ENCODE data around the gene MARCHF3.

The MARCHF3 gene

GRCh38 chr5:126998895-126999570, 31.3 kb downstream of the MARCHF3 start:
- no peak for TF ChIP-seq POLR2A (IDR thresholded peaks at IDR 0.05; ENCODE audit: extremely low read depth, insufficient read length)
- no peak for TF ChIP-seq MYC (IDR thresholded peaks at IDR 0.05; ENCODE audit: low read depth, low read length)
- TF ChIP-seq, protein P1, sequence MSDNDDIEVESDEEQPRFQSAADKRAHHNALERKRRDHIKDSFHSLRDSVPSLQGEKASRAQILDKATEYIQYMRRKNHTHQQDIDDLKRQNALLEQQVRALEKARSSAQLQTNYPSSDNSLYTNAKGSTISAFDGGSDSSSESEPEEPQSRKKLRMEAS (IDR thresholded peaks at IDR 0.05; ENCODE audit: low read depth, low read length), result no peak
- TF ChIP-seq, protein P2, sequence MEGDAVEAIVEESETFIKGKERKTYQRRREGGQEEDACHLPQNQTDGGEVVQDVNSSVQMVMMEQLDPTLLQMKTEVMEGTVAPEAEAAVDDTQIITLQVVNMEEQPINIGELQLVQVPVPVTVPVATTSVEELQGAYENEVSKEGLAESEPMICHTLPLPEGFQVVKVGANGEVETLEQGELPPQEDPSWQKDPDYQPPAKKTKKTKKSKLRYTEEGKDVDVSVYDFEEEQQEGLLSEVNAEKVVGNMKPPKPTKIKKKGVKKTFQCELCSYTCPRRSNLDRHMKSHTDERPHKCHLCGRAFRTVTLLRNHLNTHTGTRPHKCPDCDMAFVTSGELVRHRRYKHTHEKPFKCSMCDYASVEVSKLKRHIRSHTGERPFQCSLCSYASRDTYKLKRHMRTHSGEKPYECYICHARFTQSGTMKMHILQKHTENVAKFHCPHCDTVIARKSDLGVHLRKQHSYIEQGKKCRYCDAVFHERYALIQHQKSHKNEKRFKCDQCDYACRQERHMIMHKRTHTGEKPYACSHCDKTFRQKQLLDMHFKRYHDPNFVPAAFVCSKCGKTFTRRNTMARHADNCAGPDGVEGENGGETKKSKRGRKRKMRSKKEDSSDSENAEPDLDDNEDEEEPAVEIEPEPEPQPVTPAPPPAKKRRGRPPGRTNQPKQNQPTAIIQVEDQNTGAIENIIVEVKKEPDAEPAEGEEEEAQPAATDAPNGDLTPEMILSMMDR (IDR thresholded peaks at IDR 0.05; ENCODE audit: low read depth, low read length), result no peak
- DNase-seq (ENCODE audit: low read depth), result no peak
- H3K4me3 ChIP-seq (ENCODE audit: low read depth, low read length), result no peak overlapping the region

- no peak overlapping the region for H3K4me3 ChIP-seq (ENCODE audit: low read depth, low read length)
- TF ChIP-seq MYC (IDR thresholded peaks at IDR 0.05; ENCODE audit: low read depth, low read length), result no peak
- TF ChIP-seq, protein P2 (IDR thresholded peaks at IDR 0.05; ENCODE audit: low read depth, low read length), result no peak
- no peak for TF ChIP-seq POLR2A (IDR thresholded peaks at IDR 0.05; ENCODE audit: extremely low read depth, insufficient read length)
- TF ChIP-seq, protein P1 (IDR thresholded peaks at IDR 0.05; ENCODE audit: low read depth, low read length), result no peak
- no peak for DNase-seq (ENCODE audit: low read depth)
Observed at GRCh38 chr5:126998201-126998631, 32.1 kb downstream of the MARCHF3 start.

GRCh38 chr5:126995689-126996088, 34.7 kb downstream of the MARCHF3 start:
- TF ChIP-seq POLR2A (IDR thresholded peaks at IDR 0.05; ENCODE audit: extremely low read depth, insufficient read length) (no peak), MYC (IDR thresholded peaks at IDR 0.05; ENCODE audit: low read depth, low read length) (no peak)
- TF ChIP-seq, protein P2 (IDR thresholded peaks at IDR 0.05; ENCODE audit: low read depth, low read length), result no peak
- TF ChIP-seq, protein P1 (IDR thresholded peaks at IDR 0.05; ENCODE audit: low read depth, low read length), result no peak
- no peak for DNase-seq (ENCODE audit: low read depth)
- H3K4me3 ChIP-seq (ENCODE audit: low read depth, low read length), result no peak overlapping the region

DNA sequence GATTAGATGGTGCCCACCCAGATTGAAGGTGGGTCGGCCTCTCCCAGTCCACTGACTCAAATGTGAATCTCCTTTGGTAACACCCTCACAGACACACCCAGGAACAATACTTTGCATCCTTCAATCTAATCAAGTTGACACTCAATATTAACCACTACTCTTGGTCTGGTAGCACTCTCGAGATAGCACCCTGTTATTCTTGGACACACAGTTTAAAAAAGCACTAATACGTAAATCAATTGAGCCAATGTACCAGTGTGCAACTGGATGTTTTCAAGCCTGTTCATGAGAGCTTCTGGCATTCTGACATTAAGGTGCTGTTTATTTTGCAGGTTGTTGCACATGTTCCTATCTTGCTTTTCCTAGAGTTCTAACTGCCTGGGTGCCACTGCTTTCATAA, 35.3 kb downstream of the MARCHF3 start:
- H3K4me3 ChIP-seq (ENCODE audit: low read depth, low read length), result no peak overlapping the region
- no peak for DNase-seq (ENCODE audit: low read depth)
- TF ChIP-seq, protein P2 (IDR thresholded peaks at IDR 0.05; ENCODE audit: low read depth, low read length), result no peak
- no peak for TF ChIP-seq POLR2A (IDR thresholded peaks at IDR 0.05; ENCODE audit: extremely low read depth, insufficient read length)

GRCh38 chr5:126994485-126994884, 35.9 kb downstream of the MARCHF3 start:
- no peak for DNase-seq (ENCODE audit: low read depth)
- H3K4me3 ChIP-seq (ENCODE audit: low read depth, low read length), result no peak overlapping the region
- no peak for TF ChIP-seq MYC (IDR thresholded peaks at IDR 0.05; ENCODE audit: low read depth, low read length)
- no peak for TF ChIP-seq POLR2A (IDR thresholded peaks at IDR 0.05; ENCODE audit: extremely low read depth, insufficient read length)
- TF ChIP-seq, protein P2 (IDR thresholded peaks at IDR 0.05; ENCODE audit: low read depth, low read length), result no peak
- TF ChIP-seq, protein P1 (IDR thresholded peaks at IDR 0.05; ENCODE audit: low read depth, low read length), result no peak

Measured in NB4 (cell line).